Spleen (tissue), 11 donors: ENCODE measurements around the gene PRRX1. TPM values are rescaled to one million over a fixed set of nuclear protein-coding genes. Genes with fewer than 3 reads are reported as not detected.

Source experiments
- DNase-seq: peaks from one replicate; pipeline ENCODE4 v3.0.0-alpha.2; 2020
- H3K27ac ChIP-seq, 8 donors: fragments of 200-600 bp; sonication (generic) in 7 of 8; 1 replicate in 4 of 8; 2 replicates in 4 of 8; pipeline versions ENCODE4 v1.5.0 to v1.8.0; 2016 to 2021; ENCODE audit warnings: inconsistent platforms in 4 of 8, mild to moderate bottlenecking in 4 of 8, moderate library complexity in 1 of 8
- H3K27me3 ChIP-seq, 7 donors: fragments of 200-600 bp; sonication (generic) in 6 of 7; replicated peaks in 1 of 7; 1 replicate in 4 of 7; 2 replicates in 3 of 7; pipeline versions ENCODE4 v1.5.0 to v1.8.0; 2016 to 2021; ENCODE audit warnings: inconsistent platforms in 3 of 7, mild to moderate bottlenecking in 1 of 7
- H3K36me3 ChIP-seq, 6 donors: fragments of 200-600 bp; sonication (generic) in 5 of 6; 1 replicate in 4 of 6; 2 replicates in 2 of 6; pipeline versions ENCODE4 v1.5.0 to v1.8.0; 2016 to 2021; ENCODE audit warnings: inconsistent platforms in 2 of 6
- H3K4me1 ChIP-seq, 6 donors: fragments of 200-600 bp; sonication (generic) in 5 of 6; 1 replicate in 3 of 6; 2 replicates in 3 of 6; pipeline versions ENCODE4 v1.5.0 to v1.8.0; 2016 to 2021; ENCODE audit warnings: inconsistent platforms in 3 of 6
- H3K4me3 ChIP-seq, 8 donors: fragments of 200-600 bp; sonication (generic) in 7 of 8; 1 replicate in 4 of 8; 2 replicates in 4 of 8; pipeline versions ENCODE4 v1.5.0 to v1.8.0; 2016 to 2021; ENCODE audit warnings: inconsistent platforms in 4 of 8, mild to moderate bottlenecking in 4 of 8, moderate library complexity in 2 of 8
- H3K9me3 ChIP-seq, 8 donors: fragments of 200-600 bp; sonication (generic) in 7 of 8; 1 replicate in 4 of 8; 2 replicates in 4 of 8; pipeline versions ENCODE4 v1.5.0 to v1.8.0; 2016 to 2021; ENCODE audit warnings: inconsistent platforms in 4 of 8
- CTCF ChIP-seq, 11 experiments: fragments of 200-600 bp in 7 of 11; fragments of 450-650 bp in 4 of 11; sonication (generic) in 4 of 11; IDR thresholded peaks in 8 of 11; conservative IDR thresholded peaks in 3 of 11; 1 replicate in 7 of 11; 2 replicates in 4 of 11; pipeline versions ENCODE4 v1.4.0 to v1.8.0; 2016 to 2021; ENCODE audit warnings: antibody characterized with exemption in 11 of 11, inconsistent platforms in 4 of 11, mild to moderate bottlenecking in 1 of 11
- POLR2A ChIP-seq, 3 donors: fragments of 450-650 bp; IDR thresholded peaks; one replicate each; pipeline ENCODE4 v1.5.1; 2017; ENCODE audit warnings: antibody characterized with exemption in 3 of 3, mild to moderate bottlenecking in 1 of 3
- POLR2AphosphoS5 ChIP-seq, 3 donors: sonication (generic); formaldehyde crosslinking; IDR thresholded peaks; one replicate each; pipeline ENCODE4 v1.5.1; 2017; ENCODE audit warnings: antibody characterized with exemption in 3 of 3
- WGBS, 5 donors: extraction: QIAGEN DNeasy Blood & Tissue Kit in 3 of 5; methylation state at CpG; one replicate each; pipeline versions ENCODE4 v1.1.5 to v1.1.7; 2013 to 2018; 5-methylcytosine and 5-hydroxymethylcytosine counted together
- intact Hi-C: fragments of 100-400 bp; cut with DNase I; formaldehyde crosslinking; loops from one replicate; pipeline ENCODE4 v1.15.0; 2023; ENCODE audit warnings: low total_unique reads
- polyA plus RNA-seq, 3 donors: library from polyadenylated mRNA; stranded (reverse); fragments of 200-250 nt; gene quantifications; one replicate each; pipeline ENCODE4 v1.2.1, GENCODE V29; 2013
- total RNA-seq, 7 donors: library from RNA; depleted of rRNA in 3 of 7; stranded (reverse); fragments of >200 nt in 3 of 7; fragmentation: NEBNext Ultra II Directional in 4 of 7; extraction: Animal tissue kit (Norgen Biotek cat#: 25700) in 4 of 7; gene quantifications; one replicate each; pipeline versions ENCODE4 v1.1.0 to v1.2.1, GENCODE V29; 2016 to 2021
- donor health status: healthy with polysubstance abuse.
- donor health status: DM: no; HTN: no; CAD: no; lungs with moderate emphysema.
- donor health status: DM: no; HTN: no; CAD: no.
- donor health status: Bipolar disorder and iron deficiency.
- donor health status: healthy.
- donor health status: DM: no; HTN: no; CAD: no.
- donor health status: DM: yes; HTN: yes; CAD: no.

PRRX1 gene
- total and polyA plus RNA-seq, 10 donors, result 1.2 to 5.9 (median 3.1) TPM

- Histone ChIP-seq H3K9me3 (no peaks in the 10 kb centered on the region), H3K4me3 (no peak overlapping the region), H3K27me3 (peaks cover 2 to 73% (median 17%) of the 10 kb centered on the region in 7 donors), H3K4me1 (no peaks in the 10 kb centered on the region), H3K27ac (no peak overlapping the region), H3K36me3 (no peaks in the 10 kb centered on the region)
- 79 to 91% (median 84%) methylated on average over 1 of the region's 1 CpG for WGBS, 5 donors
- no peak for TF ChIP-seq POLR2A (IDR thresholded peaks at IDR 0.05)
- no peak for TF ChIP-seq POLR2AphosphoS5 (IDR thresholded peaks at IDR 0.05)
- no peak for TF ChIP-seq CTCF (IDR thresholded peaks at IDR 0.05 in 8 of 11, conservative IDR thresholded peaks at IDR 0.05 in 3 of 11)
- DNase-seq, result no peak
- intact Hi-C loops, result no loop called here
Observed at GRCh38 chr1:170674986-170675385, 11.1 kb downstream of the PRRX1 start.

- TF ChIP-seq POLR2A (IDR thresholded peaks at IDR 0.05) (no peak), CTCF (IDR thresholded peaks at IDR 0.05 in 8 of 11, conservative IDR thresholded peaks at IDR 0.05 in 3 of 11) (no peak), POLR2AphosphoS5 (IDR thresholded peaks at IDR 0.05) (no peak)
- Histone ChIP-seq H3K4me3 (no peak overlapping the region), H3K4me1 (no peaks in the 10 kb centered on the region), H3K9me3 (no peaks in the 10 kb centered on the region), H3K27me3 (peaks cover 0 to 69% (median 8%) of the 10 kb centered on the region in 7 donors), H3K36me3 (no peaks in the 10 kb centered on the region), H3K27ac (no peak overlapping the region)
- no peak for DNase-seq
- intact Hi-C loops, result no loop called here
Observed at GRCh38 chr1:170675865-170676264, 11.9 kb downstream of the PRRX1 start.

- H3K4me1 ChIP-seq, result no peaks in the 10 kb centered on the region
- no peak overlapping the region for H3K4me3 ChIP-seq
- H3K27me3 ChIP-seq, result peaks cover 0 to 62% (median under 1%) of the 10 kb centered on the region in 7 donors
- intact Hi-C loops, result no loop called here
- no peak overlapping the region for H3K27ac ChIP-seq
- H3K36me3 ChIP-seq, result no peaks in the 10 kb centered on the region
- DNase-seq, result no peak
- TF ChIP-seq POLR2AphosphoS5 (IDR thresholded peaks at IDR 0.05), result no peak
- no peak for TF ChIP-seq POLR2A (IDR thresholded peaks at IDR 0.05)
- TF ChIP-seq CTCF (IDR thresholded peaks at IDR 0.05 in 8 of 11, conservative IDR thresholded peaks at IDR 0.05 in 3 of 11), result no peak
- no peaks in the 10 kb centered on the region for H3K9me3 ChIP-seq
Observed at GRCh38 chr1:170676628-170677027, 12.7 kb downstream of the PRRX1 start.

GRCh38 chr1:170678027-170678600, 14.2 kb downstream of the PRRX1 start:
- Histone ChIP-seq H3K36me3 (no peaks in the 10 kb centered on the region), H3K27ac (no peak overlapping the region), H3K4me1 (no peaks in the 10 kb centered on the region), H3K27me3 (peaks cover 0 to 52% (median 0%) of the 10 kb centered on the region in 7 donors), H3K9me3 (no peaks in the 10 kb centered on the region), H3K4me3 (no peak overlapping the region)
- 86 to 94% (median 88%) methylated on average over 3 of the region's 3 CpGs for WGBS, 5 donors
- TF ChIP-seq POLR2A (IDR thresholded peaks at IDR 0.05) (no peak), CTCF (IDR thresholded peaks at IDR 0.05 in 8 of 11, conservative IDR thresholded peaks at IDR 0.05 in 3 of 11) (no peak), POLR2AphosphoS5 (IDR thresholded peaks at IDR 0.05) (no peak)
- intact Hi-C loops, result no loop called here
- DNase-seq, result no peak
